ENCODE measurements around the gene EMILIN3.
"Not testable (repeated sequence)": the region's sequence is repeated elsewhere in the genome, so short reads cannot be mapped to it uniquely, and the experiment has no call there.

Gene EMILIN3

DNA sequence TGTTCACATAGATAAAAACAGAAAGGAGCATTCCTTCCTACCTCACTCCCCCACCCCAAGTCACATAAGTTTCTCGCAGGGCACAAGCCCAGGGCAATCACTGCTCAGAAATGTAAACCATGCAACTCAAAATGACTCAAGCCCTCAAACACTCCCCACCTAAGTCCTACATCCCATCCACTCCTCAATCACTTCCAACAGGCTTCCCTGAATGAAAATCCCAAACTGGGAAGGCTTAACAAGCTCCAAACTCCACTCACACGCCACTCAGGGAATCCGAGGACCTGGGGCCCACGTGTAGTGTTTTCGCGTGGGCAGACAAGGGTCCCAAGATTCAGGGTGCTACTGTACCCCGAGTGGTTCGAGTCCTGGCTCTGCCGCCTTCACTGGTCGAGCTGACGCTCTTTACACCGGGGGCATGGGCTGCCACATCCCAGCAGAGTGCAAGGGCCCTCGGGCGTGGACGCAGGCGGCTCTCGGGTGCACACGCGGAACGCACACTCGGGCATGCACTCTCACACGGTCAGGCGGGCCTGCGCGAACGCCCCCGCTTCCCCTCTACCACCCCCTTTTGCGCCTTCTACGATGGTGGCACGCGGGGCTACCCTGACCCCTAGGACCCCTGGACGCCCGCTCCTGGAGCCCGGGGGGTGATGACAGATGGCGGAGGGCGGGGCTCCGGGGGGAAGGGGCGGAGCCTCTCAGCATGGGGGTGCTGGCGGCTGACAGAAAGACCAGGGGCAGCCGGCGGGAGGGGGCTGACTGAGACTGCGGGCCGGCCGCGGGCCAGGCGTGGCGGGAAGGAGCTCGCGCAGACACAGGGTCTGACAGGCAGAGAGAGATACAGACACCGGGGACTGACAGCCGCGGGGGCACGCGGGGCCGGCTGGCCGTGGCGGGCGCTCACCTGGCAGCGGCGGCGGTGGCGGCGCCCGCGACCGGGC lies 49.7 kb downstream of the EMILIN3 start:
- DNase-seq = no peak

DNA sequence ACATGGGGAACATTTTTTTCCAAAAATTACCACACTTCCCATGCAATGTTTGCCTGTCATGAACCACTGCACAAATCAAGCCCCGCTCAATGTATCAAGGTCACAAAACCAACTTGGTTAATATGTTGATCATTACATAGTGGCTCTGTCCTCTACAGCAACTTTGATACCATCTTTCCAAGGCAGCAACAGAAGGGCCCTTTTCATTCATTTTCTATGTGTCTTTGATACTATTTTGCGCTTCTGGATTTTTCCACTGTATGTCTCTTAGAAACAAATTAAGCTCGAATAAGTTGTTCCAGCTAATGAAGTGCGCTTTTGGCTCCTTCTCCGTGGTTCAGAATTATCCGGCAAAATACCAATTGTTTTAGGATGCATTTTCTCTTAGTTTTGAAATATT lies 50.6 kb downstream of the EMILIN3 start:
- no peak for DNase-seq

GRCh38 chr20:41314386-41314785 lies 52.2 kb downstream of the EMILIN3 start:
- no peak for DNase-seq

DNA sequence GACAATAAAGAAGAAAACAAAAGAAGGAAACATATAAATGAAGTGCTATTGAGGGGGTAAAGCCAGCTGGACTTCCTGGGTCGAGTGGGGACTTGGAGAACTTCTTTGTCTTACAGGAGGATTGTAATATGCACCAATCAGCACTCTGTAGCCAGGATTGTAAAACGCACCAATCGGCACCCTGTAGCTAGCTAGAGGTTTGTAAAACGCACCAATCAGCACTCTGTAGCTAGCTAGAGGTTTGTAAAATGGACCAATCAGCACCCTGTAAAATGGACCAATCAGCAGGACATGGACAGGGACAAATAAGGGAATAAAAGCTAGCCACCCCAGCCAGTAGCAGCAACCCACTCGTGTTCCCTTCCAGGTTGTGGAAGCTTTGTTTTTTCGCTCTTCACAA lies 54.6 kb downstream of the EMILIN3 start:
- not testable (repeated sequence) for DNase-seq

Measured in DMS79 (cell line).